H1 (cell line): ENCODE data around the gene ERCC6. TPM values are rescaled to one million over a fixed set of nuclear protein-coding genes. Genes with fewer than 3 reads are reported as not detected.

Source experiments
- polyA plus RNA-seq, 7 experiments: library from polyadenylated mRNA; depleted of rRNA in 3 of 7; stranded (reverse) in 5 of 7; unstranded in 2 of 7; fragments of >200 nt in 5 of 7; fragments of 200-250 nt in 2 of 7; gene quantifications; 1 replicate in 5 of 7; 2 replicates in 1 of 7; 4 replicates in 1 of 7; pipeline versions ENCODE4 v1.2.1 to v1.2.3, GENCODE V29; 2011 to 2013; ENCODE audit warnings: missing spikeins in 2 of 7, mixed read lengths in 2 of 7
- total RNA-seq: library from RNA; stranded (reverse); fragmentation: NEBNext Ultra II Directional; extraction: Animal tissue kit (Norgen Biotek cat#: 25700); gene quantifications from 2 replicates; pipeline ENCODE4 v1.2.1, GENCODE V29; 2021
- TF ChIP-seq, protein P1 (sequence below): fragments of 300-600 bp; sonication (generic); IDR thresholded peaks from 2 replicates; pipeline ENCODE4 v1.7.1; 2012; ENCODE audit warnings: low read length, moderate library complexity, mild to moderate bottlenecking, inconsistent platforms; ENCODE audit not compliant: insufficient replicate concordance

Gene ERCC6
- total and polyA plus RNA-seq, 2 of the 8 experiments (the other 6 are each of a cell fraction or from before 2014, with no cell fraction given): 4.1 to 11.9 TPM

GRCh38 chr10:49471532-49471931 is 67.4 kb downstream of the ERCC6 start (continued):
- TF ChIP-seq, protein P1, sequence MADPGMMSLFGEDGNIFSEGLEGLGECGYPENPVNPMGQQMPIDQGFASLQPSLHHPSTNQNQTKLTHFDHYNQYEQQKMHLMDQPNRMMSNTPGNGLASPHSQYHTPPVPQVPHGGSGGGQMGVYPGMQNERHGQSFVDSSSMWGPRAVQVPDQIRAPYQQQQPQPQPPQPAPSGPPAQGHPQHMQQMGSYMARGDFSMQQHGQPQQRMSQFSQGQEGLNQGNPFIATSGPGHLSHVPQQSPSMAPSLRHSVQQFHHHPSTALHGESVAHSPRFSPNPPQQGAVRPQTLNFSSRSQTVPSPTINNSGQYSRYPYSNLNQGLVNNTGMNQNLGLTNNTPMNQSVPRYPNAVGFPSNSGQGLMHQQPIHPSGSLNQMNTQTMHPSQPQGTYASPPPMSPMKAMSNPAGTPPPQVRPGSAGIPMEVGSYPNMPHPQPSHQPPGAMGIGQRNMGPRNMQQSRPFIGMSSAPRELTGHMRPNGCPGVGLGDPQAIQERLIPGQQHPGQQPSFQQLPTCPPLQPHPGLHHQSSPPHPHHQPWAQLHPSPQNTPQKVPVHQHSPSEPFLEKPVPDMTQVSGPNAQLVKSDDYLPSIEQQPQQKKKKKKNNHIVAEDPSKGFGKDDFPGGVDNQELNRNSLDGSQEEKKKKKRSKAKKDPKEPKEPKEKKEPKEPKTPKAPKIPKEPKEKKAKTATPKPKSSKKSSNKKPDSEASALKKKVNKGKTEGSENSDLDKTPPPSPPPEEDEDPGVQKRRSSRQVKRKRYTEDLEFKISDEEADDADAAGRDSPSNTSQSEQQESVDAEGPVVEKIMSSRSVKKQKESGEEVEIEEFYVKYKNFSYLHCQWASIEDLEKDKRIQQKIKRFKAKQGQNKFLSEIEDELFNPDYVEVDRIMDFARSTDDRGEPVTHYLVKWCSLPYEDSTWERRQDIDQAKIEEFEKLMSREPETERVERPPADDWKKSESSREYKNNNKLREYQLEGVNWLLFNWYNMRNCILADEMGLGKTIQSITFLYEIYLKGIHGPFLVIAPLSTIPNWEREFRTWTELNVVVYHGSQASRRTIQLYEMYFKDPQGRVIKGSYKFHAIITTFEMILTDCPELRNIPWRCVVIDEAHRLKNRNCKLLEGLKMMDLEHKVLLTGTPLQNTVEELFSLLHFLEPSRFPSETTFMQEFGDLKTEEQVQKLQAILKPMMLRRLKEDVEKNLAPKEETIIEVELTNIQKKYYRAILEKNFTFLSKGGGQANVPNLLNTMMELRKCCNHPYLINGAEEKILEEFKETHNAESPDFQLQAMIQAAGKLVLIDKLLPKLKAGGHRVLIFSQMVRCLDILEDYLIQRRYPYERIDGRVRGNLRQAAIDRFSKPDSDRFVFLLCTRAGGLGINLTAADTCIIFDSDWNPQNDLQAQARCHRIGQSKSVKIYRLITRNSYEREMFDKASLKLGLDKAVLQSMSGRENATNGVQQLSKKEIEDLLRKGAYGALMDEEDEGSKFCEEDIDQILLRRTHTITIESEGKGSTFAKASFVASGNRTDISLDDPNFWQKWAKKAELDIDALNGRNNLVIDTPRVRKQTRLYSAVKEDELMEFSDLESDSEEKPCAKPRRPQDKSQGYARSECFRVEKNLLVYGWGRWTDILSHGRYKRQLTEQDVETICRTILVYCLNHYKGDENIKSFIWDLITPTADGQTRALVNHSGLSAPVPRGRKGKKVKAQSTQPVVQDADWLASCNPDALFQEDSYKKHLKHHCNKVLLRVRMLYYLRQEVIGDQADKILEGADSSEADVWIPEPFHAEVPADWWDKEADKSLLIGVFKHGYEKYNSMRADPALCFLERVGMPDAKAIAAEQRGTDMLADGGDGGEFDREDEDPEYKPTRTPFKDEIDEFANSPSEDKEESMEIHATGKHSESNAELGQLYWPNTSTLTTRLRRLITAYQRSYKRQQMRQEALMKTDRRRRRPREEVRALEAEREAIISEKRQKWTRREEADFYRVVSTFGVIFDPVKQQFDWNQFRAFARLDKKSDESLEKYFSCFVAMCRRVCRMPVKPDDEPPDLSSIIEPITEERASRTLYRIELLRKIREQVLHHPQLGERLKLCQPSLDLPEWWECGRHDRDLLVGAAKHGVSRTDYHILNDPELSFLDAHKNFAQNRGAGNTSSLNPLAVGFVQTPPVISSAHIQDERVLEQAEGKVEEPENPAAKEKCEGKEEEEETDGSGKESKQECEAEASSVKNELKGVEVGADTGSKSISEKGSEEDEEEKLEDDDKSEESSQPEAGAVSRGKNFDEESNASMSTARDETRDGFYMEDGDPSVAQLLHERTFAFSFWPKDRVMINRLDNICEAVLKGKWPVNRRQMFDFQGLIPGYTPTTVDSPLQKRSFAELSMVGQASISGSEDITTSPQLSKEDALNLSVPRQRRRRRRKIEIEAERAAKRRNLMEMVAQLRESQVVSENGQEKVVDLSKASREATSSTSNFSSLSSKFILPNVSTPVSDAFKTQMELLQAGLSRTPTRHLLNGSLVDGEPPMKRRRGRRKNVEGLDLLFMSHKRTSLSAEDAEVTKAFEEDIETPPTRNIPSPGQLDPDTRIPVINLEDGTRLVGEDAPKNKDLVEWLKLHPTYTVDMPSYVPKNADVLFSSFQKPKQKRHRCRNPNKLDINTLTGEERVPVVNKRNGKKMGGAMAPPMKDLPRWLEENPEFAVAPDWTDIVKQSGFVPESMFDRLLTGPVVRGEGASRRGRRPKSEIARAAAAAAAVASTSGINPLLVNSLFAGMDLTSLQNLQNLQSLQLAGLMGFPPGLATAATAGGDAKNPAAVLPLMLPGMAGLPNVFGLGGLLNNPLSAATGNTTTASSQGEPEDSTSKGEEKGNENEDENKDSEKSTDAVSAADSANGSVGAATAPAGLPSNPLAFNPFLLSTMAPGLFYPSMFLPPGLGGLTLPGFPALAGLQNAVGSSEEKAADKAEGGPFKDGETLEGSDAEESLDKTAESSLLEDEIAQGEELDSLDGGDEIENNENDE: no peak
